ENCODE results near the gene RAPGEF2.
"Not testable (repeated sequence)": the region's sequence is repeated elsewhere in the genome, so short reads cannot be mapped to it uniquely, and the experiment has no call there.

RAPGEF2 gene

DNA sequence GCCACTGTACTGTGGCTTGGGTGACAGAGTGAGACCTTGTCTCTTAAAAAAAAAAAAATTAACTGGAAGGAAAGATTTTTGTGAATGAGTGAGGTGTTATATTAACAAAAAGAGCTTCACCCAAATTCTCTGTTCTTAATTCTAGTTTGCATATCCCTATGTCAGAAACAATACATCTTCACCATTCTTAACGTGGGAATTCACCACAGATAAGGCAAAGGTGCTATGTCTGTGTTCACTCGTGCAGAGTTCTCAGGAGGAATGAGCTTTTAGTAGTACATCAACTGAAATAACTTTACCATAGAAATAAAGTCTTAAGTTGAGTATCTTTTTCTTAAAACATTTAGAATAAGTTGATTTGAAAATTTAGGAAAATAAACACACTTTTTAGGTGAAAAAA is 135.1 kb downstream of the RAPGEF2 start:
- DNase-seq (ENCODE audit: low read depth in 1 of 2, low spot score in 1 of 2), result no peak

DNA sequence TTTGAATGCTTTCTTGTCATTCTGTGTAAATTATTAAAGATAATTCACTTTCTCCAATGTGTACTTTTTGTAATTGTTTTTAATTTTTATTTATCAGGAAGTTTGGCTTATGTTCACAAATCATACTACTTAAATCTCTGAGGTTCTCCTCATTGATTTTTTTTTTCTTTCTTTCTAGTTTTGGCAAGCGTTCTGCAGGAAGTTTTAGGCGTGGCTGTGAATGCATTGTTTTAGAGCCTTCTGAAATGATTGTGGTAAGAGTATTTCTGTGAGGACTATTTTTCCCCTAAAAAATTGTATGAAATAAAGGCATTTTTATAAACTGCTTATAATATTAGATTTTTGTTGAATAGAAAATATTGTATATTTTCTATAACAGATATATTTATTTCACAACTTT is 135.8 kb downstream of the RAPGEF2 start:
- no peak for DNase-seq (ENCODE audit: low read depth in 1 of 2, low spot score in 1 of 2)

DNA sequence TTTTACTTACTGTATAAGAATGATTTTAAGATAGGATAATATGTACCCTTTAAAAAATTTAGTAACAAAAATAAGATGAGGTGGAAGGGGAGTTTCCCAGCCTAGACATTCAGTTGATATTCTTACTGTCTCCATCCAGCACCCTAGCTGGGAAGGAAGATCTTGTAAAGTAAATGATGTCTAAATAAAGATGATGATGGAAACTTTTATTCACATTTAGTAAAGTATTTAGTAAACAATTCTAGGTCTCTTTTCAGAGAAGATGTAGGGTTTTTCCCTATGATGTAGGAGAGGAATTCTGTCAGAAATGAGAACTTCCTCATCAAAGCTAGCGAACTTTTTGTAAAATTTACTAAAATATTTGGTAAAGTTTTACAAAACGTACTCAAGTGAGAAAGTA is 136.8 kb downstream of the RAPGEF2 start:
- no peak for DNase-seq (ENCODE audit: low read depth in 1 of 2, low spot score in 1 of 2)

DNA sequence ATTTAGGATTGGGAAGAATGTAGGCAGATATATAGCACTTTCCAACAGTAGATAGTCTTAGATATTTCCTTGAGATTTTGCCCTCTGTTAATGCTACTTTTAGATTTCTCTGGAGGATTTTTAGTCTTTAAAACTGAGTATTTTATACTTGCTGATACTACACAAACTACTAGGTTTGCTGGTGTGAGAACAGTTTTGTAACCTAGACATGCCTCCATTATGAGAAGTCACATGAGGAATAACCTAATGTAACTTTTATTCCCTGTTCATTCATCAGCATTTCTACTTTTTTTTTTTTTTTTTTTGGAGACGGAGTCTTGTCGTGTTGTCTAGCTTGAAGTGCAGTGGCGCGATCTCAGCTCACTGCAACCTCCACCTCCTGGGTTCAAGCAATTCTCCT is 137.2 kb downstream of the RAPGEF2 start:
- no peak for DNase-seq (ENCODE audit: low read depth in 1 of 2, low spot score in 1 of 2)

DNA sequence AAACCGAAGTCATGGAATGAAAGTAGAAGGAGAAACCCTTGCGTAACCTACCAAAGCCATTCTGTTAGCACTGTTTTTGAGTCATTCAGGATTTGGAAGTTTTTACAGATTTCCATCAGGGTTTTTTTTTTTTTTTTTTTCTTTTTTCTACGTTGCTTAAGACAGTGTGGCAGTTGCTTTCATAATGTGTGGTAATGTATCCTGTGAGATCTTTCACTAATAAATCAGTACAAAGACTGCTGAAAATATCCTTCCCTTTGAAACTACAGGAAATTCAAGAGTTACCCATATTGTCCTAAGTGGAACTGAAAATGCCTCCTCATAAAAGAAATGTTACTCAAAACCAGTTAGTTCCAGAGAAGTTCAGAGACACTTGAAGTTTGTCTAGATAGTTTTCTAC is 137.8 kb downstream of the RAPGEF2 start:
- no peak for DNase-seq (ENCODE audit: low read depth in 1 of 2, low spot score in 1 of 2)

DNA sequence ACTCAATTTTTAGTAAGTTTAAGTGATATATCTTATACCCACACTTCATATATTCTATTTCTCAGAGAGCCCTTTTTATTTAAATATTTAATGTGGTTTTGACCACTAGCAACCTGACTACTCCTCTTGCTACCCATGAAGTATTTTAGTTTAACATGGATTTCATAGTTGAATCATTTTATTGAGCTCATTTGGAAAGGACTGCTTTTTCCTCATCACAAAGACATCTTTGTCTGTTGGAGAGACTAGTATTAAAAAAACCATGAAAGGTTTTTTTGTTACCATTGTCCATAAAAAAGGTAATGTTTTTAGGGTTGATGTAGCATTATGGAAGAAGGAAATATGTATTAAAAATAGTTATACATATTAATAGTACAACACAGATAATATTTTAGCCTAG is 139.5 kb downstream of the RAPGEF2 start:
- no peak for DNase-seq (ENCODE audit: low read depth in 1 of 2, low spot score in 1 of 2)

DNA sequence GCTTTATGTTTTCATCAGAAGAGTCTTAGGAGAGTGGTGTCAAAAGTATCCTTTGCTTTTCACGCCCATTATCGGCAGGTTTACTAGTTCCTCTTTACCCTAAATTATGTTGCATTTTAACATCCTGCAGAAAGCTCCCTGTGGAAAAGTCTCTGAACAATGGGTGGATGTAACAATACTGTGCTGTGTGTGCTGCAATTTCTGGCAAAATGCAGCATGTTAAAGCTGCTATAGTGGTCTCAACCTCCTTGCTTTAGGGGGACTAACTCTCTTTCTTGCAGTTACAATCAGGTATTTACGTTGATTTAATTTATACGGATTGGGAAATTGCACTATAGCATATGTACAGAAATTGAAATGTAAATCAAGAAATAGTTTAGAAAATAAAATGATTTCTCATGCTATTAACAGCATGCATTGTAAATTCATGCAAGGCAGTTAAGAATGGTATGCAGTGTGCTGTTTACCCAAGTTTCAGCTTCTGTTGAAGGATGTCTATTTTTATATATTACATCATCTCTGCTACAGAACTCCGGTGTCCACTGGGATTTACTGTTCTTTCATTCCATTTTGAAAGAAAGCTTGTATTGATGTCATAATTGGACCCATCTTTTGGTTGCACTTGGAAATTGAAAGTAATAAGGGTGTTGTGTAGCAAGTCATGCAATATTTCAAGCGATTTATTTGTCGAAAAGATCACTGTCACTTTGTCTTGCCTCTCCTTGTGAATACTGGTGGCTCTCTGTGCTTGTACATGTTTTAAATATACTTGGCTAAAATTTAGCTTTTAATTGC is 145.7 kb downstream of the RAPGEF2 start:
- DNase-seq (ENCODE audit: low read depth in 1 of 2, low spot score in 1 of 2), result no peak

DNA sequence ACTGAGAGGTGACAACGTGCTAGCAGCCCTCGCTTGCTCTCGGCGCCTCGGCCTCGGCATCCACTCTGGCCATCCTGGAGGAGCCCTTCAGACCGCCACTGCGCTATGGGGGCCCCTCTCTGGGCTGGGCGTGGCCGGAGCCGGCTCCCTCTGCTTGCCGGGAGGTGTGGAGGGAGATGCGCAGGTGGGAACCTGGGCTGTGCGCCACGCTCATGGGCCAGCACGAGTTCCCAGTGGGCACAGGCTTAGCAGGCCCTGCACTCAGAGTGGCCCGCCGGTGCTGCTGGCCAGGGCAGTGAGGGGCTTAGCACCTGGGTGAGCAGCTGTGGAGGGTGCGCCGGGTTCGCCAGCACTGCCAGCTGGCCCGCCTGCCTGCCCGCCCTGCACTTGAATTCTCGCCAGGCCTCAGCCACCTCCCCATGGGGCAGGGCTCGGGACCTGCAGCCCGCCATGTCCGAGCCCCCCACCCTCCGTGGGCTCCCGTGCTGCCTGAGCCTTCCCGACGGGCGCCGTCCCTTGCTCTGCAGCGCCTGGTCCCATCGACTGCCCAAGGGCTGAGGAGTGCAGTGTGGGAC is 148.0 kb downstream of the RAPGEF2 start:
- DNase-seq (ENCODE audit: low read depth in 1 of 2, low spot score in 1 of 2), result no peak

DNA sequence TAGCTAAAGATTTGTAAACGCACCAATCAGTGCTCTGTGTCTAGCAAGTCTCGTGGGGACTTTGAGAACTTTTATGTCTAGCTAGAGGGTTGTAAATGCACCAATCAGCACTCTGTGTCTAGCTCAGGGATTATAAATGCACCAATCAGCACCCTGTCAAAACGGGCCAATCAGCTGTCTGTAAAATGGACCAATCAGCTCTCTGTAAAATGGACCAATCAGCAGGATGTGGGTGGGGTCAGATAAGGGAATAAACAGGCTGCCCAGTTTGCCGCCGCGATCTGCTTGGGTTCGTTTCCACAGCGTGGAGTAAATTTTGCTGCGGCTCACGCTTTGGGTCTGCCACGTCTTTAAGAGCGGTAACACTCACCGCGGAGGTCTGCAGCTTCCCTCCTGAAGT is 148.7 kb downstream of the RAPGEF2 start:
- not testable (repeated sequence) for DNase-seq (ENCODE audit: low read depth in 1 of 2, low spot score in 1 of 2)

DNA sequence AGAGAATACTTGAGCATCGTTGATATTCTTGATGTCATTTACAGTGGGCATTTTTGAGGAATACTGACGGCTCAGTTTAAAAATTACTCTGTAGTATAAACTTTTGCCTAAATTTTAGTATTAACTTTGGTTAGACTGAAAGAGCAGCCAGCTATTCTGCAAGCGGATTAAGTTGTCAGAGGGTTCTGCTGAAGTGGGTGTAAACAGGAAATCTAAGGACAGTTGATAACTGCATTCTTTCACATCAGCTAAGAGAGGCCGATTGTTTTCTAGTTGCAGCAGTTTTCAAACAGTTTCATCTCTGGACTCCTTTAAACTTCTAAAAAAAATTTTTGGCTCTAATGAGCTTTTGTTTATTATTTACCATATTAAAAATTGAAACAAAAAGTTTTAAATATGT is 149.6 kb downstream of the RAPGEF2 start:
- no peak for DNase-seq (ENCODE audit: low read depth in 1 of 2, low spot score in 1 of 2)

DNA sequence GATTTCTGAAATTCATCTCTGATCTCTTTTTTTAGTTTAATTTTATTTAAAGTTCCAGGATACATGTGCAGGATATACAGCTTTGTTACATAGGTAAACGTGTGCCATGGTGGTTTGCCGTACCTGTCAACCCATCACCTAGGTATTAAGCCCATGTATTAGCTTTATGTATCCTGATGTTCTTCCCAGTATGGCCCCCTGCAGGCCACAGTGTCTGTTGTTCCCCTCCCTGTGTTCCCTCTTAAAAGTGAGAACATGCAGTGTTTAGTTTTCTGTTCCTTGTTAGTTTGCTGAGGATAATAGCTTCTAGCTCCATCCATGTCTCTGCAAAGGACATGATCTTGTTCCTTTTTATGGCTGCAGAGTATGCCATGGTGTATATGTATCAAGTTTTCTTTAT is 153.2 kb downstream of the RAPGEF2 start:
- no peak for DNase-seq (ENCODE audit: low read depth in 1 of 2, low spot score in 1 of 2)

DNA sequence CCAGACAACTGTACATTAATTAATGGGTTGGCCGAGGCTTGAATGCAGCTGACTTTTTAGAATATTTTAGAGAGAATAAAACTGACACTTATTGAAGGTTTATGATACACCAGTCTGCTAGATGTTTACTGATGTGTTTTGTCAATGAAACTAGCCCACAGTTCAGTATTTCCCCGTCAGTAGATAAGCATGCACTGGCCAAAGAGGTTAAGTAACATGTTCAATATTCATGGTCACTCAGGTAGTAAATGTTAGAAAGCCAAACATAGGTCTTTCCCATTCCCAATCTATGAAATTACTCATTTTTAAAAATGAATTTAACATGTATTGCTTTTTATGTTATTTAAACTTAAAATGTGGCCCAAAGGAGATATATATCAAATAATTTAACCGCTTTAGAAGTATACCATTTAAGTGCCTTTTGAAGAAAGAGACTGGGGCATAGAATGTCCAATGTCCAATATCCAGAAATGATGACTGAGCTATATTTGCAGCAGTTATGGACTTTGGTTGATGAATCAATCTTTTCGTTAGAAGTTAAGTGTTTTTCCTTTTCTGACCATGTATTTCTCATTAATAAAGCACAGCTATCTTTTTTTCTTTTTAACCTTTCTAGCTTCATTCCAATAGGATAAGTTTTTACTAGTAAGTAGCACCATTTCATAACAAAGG is 156.1 kb downstream of the RAPGEF2 start:
- DNase-seq (ENCODE audit: low read depth in 1 of 2, low spot score in 1 of 2), result no peak

DNA sequence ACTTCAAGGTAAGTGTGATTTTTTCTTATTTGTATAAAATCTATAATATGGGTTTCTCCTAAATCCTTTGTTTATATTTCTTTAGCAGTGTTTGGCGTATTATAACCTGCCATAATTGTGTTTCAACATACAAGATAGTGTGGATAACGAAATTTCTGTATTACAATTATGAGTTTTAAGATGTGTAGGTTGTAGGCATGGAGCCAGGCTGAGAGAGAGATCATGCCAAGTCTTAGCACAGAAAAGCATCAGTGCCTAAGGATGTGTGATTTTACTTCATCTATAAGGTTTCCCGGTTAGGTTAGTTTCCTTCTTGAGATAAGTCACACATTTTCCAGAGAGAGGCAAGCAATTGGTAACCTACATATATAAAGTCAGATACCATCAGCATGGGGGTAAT is 161.2 kb downstream of the RAPGEF2 start:
- no peak for DNase-seq (ENCODE audit: low read depth in 1 of 2, low spot score in 1 of 2)

DNA sequence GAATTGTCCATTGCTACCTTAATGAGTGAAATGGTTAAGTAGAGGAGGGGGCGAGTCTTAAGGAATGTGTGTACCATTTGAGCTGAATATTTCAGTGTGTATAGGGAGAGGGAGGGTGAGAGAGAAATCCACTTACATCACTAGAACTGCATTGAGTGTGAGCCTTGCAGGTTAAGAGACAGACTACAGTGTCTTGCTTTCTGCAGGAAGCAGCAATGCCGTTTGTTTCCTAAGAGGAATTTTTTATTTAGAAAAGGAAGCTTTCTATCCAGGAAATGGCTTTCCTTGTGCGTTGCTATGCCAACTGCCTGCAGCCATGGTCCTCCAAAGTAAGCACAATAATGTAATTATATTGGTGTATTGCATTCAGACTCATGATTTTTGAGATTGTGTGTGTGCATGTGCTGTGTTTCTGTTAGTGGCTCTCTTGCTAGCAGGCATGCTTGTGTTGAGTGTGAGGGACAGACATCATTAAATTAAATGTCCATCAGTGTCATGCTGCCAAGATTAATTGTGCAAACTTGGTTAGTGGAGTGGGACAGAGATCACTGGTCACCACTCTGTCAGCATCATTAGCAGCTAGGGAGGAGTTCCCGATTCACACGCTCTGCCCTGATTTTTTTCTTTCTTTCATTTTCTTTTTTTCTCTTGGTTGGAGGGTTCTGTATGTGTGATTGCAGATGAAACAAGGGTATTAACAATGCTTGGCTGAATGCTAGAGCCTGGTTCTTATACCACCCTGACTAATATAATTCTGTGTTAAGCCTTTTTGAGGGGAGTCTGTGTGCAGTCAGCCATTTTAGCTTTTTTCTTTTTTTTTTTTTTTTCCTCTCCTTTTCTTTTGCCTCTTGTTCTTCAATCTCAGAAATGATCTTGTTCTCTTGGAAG is 164.3 kb downstream of the RAPGEF2 start:
- DNase-seq (ENCODE audit: low read depth in 1 of 2, low spot score in 1 of 2), result no peak

DNA sequence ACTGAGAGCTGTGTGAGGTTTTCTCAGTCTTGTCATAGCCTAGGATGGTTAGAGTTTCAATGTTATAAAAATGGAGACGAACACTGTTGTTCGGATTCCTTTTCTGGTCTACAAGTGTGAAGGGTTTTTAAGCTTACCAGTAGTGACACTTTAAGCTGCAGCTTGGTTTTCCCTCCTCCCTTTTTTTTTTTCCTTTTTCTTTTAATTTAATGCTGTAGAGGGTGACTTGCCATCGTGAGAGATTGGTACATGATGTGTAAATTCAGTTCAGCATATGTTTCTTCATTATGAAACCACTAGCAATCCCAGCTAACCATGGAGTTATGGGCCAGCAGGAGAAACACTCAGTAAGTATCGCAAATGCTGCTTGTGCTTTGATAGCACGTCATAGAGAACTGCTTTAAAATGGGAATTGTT is 165.0 kb downstream of the RAPGEF2 start:
- DNase-seq (ENCODE audit: low read depth in 1 of 2, low spot score in 1 of 2), result no peak

DNA sequence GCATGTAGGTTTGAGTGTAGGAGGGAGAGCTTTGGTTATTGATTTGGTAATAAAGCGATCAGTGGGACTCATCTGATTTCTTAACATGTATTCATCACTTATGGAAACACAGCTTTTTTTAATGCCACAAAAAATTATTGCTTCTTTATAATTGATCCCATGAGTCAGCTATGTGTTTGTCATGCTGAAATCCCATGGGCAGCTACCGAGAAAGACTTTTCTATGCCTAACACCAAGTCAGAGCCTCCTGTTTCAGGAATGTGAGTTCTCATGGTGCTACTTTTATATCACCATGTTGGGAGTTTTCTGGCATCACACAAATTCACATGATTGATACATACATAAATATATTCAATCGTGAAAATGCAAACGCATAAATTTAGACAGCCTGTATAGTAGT is 165.7 kb downstream of the RAPGEF2 start:
- DNase-seq (ENCODE audit: low read depth in 1 of 2, low spot score in 1 of 2), result no peak

DNA sequence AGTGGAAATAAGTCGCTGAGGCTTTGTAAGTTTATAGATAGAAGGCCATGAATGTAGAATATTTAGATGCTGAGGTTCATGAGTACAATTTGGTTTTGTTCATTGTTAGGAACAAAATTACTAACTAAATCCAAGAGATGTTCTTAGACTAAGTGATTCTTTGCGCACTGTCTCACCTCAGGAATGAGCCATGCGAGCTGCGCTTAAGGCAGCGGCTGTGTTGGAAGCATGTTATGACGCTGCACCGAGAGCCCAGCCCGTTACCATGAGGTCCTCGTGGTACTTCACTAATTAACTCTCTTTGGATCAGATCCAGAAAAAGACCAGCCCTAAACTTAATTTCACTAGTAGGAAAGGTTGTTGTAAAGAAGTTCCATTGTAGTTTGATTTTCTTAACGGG is 166.2 kb downstream of the RAPGEF2 start:
- no peak for DNase-seq (ENCODE audit: low read depth in 1 of 2, low spot score in 1 of 2)

DNA sequence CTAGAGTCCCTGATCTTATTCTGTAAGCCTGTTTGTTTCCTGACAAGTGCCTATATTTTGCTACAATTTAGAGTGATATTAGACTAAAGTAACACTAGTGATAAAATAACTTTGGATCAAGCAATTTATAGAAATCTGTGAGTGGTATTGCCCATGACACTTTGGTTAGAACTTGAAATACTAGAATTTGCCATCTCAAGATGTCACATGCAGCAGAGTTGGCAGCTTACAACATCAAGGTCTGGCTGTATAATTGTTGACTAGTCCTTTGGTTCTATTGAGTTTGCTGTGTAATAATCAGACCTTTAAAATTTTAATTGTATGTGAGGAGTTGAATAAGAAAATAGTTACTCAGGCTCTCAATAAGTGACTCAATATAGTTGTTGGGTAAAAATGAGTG is 167.1 kb downstream of the RAPGEF2 start:
- DNase-seq (ENCODE audit: low read depth in 1 of 2, low spot score in 1 of 2), result no peak

DNA sequence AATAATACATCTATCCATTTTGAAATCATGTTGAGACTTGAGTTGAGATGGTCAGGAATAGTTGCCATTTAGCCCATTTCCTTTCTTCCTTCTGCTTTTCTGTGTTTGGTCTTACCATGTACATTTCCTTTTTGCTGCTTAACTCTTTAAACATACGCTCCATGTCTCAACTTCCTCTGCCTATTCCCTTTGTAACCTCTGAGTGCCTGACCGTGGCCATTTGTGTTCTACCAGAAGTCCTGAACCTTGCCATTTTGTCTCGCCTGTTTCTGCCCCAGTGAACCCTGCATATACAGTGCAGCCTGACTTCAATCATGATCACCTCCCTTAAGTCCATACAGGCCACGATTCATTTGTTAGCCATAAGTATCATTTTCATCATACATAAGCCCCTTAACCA is 169.0 kb downstream of the RAPGEF2 start:
- DNase-seq (ENCODE audit: low read depth in 1 of 2, low spot score in 1 of 2), result no peak

DNA sequence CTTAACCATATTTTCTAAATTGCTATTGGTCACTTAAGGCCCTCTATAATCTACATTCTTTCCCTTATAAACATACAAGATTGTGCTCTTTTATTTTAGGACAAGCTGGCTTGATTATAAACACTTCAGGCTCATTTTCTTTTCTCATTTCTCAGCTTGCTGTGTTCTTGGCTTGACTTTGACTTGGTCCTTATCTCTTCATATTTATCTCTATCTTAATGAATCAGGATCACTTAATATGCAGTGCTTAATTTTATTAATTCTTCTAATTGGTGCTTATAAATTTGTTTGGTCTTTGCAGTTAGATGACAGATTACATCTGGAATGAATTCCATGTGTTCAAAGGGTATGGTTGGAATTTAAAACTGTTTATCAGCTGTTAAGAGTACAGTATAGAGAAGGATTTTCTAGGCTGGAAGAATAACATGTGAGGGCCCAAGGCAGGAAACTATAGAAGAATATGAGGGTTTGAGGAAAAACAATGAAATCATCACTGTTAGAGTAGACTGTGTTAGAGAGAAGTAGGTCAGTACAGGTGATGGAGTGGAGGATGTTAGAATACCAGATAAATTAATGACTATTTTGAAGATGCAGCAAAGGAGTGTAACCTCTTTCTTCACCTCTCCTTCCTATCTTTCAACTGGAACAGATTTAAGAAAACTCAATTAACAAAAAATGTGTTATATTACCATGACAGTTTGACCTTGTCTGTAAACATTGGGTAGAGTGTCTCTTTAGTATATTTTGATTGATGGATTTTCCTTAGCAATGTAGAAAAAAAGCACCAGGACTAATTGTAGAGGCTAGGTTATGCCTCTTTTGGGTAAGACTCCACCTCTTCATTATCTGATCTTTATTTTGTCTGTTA is 169.6 kb downstream of the RAPGEF2 start:
- DNase-seq (ENCODE audit: low read depth in 1 of 2, low spot score in 1 of 2), result no peak

DNA sequence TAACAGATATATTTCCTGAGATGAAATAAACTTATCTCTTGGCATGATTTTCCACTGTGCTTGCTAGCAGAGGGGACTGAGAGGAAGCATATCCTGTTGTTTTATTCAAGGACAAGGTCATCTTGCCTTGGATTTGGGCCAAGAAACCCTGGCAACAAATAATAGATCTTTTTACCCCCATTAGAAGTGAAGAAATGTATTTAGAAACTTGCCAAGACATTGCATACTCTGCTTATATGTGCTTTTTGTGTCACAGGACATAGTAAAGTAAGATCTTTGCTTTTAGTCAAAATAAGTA is 170.2 kb downstream of the RAPGEF2 start:
- DNase-seq (ENCODE audit: low read depth in 1 of 2, low spot score in 1 of 2), result no peak

Measured in stimulated activated CD4-positive, alpha-beta T cell treated with anti-CD3 and anti-CD28 coated beads, Interleukin-15, amount 100 ng/mL, for 1 hour (primary cell).